HG02759 (cell line): ENCODE results near the gene ING3.

Experiments used
- ATAC-seq: cut with Tn5 transposase; IDR thresholded peaks from one replicate; pipeline ENCODE4 v1.9.1; 2021; ENCODE audit warnings: mild to moderate bottlenecking, moderate library complexity; ENCODE audit not compliant: unreplicated experiment

Gene ING3

GRCh38 chr7:121020989-121021969 lies 70.7 kb downstream of the ING3 start:
- no peak for ATAC-seq

- no peak for ATAC-seq
Measured at GRCh38 chr7:121023194-121023593, 72.6 kb downstream of the ING3 start.

GRCh38 chr7:121023683-121024511 lies 73.3 kb downstream of the ING3 start:
- no peak for ATAC-seq

GRCh38 chr7:121024611-121025010 lies 74.0 kb downstream of the ING3 start:
- no peak for ATAC-seq

GRCh38 chr7:121026159-121026558 lies 75.6 kb downstream of the ING3 start:
- no peak for ATAC-seq

GRCh38 chr7:121026577-121027111 lies 76.1 kb downstream of the ING3 start:
- ATAC-seq = no peak
